Smooth muscle cell (in vitro differentiated cells): ENCODE data around the gene COL8A1. TPM values are rescaled to one million over a fixed set of nuclear protein-coding genes. Genes with fewer than 3 reads are reported as not detected.

Source experiments
- DNase-seq: peaks from one replicate; lab custom pipeline; 2025; ENCODE audit not compliant: unreplicated experiment; lab: John Stamatoyannopoulos, UW
- H2AFZ ChIP-seq: fragments of 200-600 bp; sonication (generic); 2 replicates; pipeline ENCODE4 v1.6.0; 2016; ENCODE audit warnings: antibody characterized with exemption, low read depth, mild to moderate bottlenecking
- H3F3A ChIP-seq: fragments of 200-600 bp; sonication (generic); 2 replicates; pipeline ENCODE4 v1.6.0; 2017; ENCODE audit warnings: antibody characterized with exemption, low read depth
- H3K27ac ChIP-seq: fragments of 200-600 bp; sonication (generic); 2 replicates; pipeline ENCODE4 v1.5.1; 2016; ENCODE audit warnings: low read depth, mild to moderate bottlenecking
- H3K27me3 ChIP-seq: fragments of 200-600 bp; sonication (generic); 2 replicates; pipeline ENCODE4 v1.6.1; 2016; ENCODE audit warnings: low read depth, mild to moderate bottlenecking
- H3K36me3 ChIP-seq: fragments of 200-600 bp; sonication (generic); 2 replicates; pipeline ENCODE4 v1.5.1; 2016; ENCODE audit warnings: low read depth
- H3K4me1 ChIP-seq: fragments of 200-600 bp; sonication (generic); 2 replicates; pipeline ENCODE4 v1.5.1; 2016; ENCODE audit warnings: low read depth
- H3K4me2 ChIP-seq: fragments of 200-600 bp; sonication (generic); 2 replicates; pipeline ENCODE4 v1.6.0; 2016; ENCODE audit warnings: mild to moderate bottlenecking
- H3K4me3 ChIP-seq: fragments of 200-600 bp; sonication (generic); 2 replicates; pipeline ENCODE4 v1.5.1; 2016; ENCODE audit warnings: mild to moderate bottlenecking
- H3K79me2 ChIP-seq: fragments of 200-600 bp; sonication (generic); 2 replicates; pipeline ENCODE4 v1.6.0; 2016; ENCODE audit warnings: low read depth, mild to moderate bottlenecking
- H3K9ac ChIP-seq: fragments of 200-600 bp; sonication (generic); 2 replicates; pipeline ENCODE4 v1.6.0; 2016; ENCODE audit warnings: low read depth
- H3K9me3 ChIP-seq: fragments of 200-600 bp; sonication (generic); replicated peaks from 2 replicates; pipeline ENCODE4 v1.5.1; 2016; ENCODE audit warnings: low read depth
- H4K20me1 ChIP-seq: fragments of 200-600 bp; sonication (generic); 2 replicates; pipeline ENCODE4 v1.6.0; 2016; ENCODE audit warnings: low read depth
- CTCF ChIP-seq: fragments of 200-600 bp; sonication (generic); IDR thresholded peaks from 2 replicates; pipeline ENCODE4 v1.5.1; 2017; ENCODE audit warnings: borderline replicate concordance, mild to moderate bottlenecking, antibody characterized with exemption; ENCODE audit not compliant: insufficient read depth, poor library complexity, severe bottlenecking
- WGBS: methylation state at CpG from one replicate; pipeline ENCODE4 v1.1.7; 2016; ENCODE audit warnings: low lambda C conversion rate; 5-methylcytosine and 5-hydroxymethylcytosine counted together
- polyA plus RNA-seq: library from polyadenylated mRNA; unstranded; fragments of >200 nt; fragmentation: Nextera tagmentation; extraction: Ambion mirVana; gene quantifications from 2 replicates; pipeline ENCODE4 v1.2.1, GENCODE V29; 2016
- total RNA-seq: library from RNA; depleted of rRNA; stranded (reverse); fragments of >200 nt; gene quantifications from 2 replicates; pipeline ENCODE4 v1.2.3, GENCODE V29; 2014

Gene COL8A1
- total and polyA plus RNA-seq, 2 experiments from 2014 or later, result 7.9 to 8.2 TPM

GRCh38 chr3:99795573-99795972 lies 157.2 kb downstream of the COL8A1 start:
- Histone ChIP-seq H3K79me2 (no peaks in the 10 kb centered on the region), H3K27ac (no peak overlapping the region), H2AFZ (no peak overlapping the region), H3K9me3 (no peaks in the 10 kb centered on the region), H3K27me3 (peaks cover 2% of the 10 kb centered on the region), H3K4me2 (no peak overlapping the region), H3K9ac (no peak overlapping the region), H3K4me3 (no peak overlapping the region), H3F3A (no peaks in the 10 kb centered on the region), H3K36me3 (no peaks in the 10 kb centered on the region), H4K20me1 (no peaks in the 10 kb centered on the region), H3K4me1 (no peaks in the 10 kb centered on the region)
- no peak for DNase-seq
- no peak for TF ChIP-seq CTCF
- WGBS, result 91% methylated on average over 15 of the region's 15 CpGs

GRCh38 chr3:99799422-99799821 lies 161.0 kb downstream of the COL8A1 start:
- DNase-seq, result no peak
- Histone ChIP-seq H4K20me1 (no peaks in the 10 kb centered on the region), H3K27me3 (no peaks in the 10 kb centered on the region), H3F3A (no peaks in the 10 kb centered on the region), H3K9ac (no peak overlapping the region), H2AFZ (no peak overlapping the region), H3K4me3 (no peak overlapping the region), H3K36me3 (no peaks in the 10 kb centered on the region), H3K79me2 (no peaks in the 10 kb centered on the region), H3K9me3 (no peaks in the 10 kb centered on the region), H3K27ac (no peak overlapping the region), H3K4me2 (no peak overlapping the region), H3K4me1 (no peaks in the 10 kb centered on the region)
- no peak for TF ChIP-seq CTCF
- WGBS, result 87% methylated on average over 4 of the region's 4 CpGs

GRCh38 chr3:99803297-99803696 lies 164.9 kb downstream of the COL8A1 start:
- Histone ChIP-seq H3K9ac (no peak overlapping the region), H3K36me3 (no peaks in the 10 kb centered on the region), H2AFZ (no peak overlapping the region), H4K20me1 (no peaks in the 10 kb centered on the region), H3K9me3 (no peaks in the 10 kb centered on the region), H3K4me3 (no peak overlapping the region), H3K27ac (no peak overlapping the region), H3K79me2 (no peaks in the 10 kb centered on the region), H3K27me3 (no peaks in the 10 kb centered on the region), H3F3A (no peaks in the 10 kb centered on the region), H3K4me2 (no peak overlapping the region), H3K4me1 (no peaks in the 10 kb centered on the region)
- TF ChIP-seq CTCF, result no peak
- no peak for DNase-seq
- 90% methylated on average over 1 of the region's 1 CpG for WGBS

GRCh38 chr3:99805160-99805559 lies 166.8 kb downstream of the COL8A1 start:
- H3K4me2 ChIP-seq, result no peak overlapping the region
- no peak overlapping the region for H3K4me3 ChIP-seq
- no peaks in the 10 kb centered on the region for H3K27me3 ChIP-seq
- DNase-seq, result no peak
- H3K4me1 ChIP-seq, result no peaks in the 10 kb centered on the region
- no peak overlapping the region for H3K27ac ChIP-seq
- no peaks in the 10 kb centered on the region for H3K36me3 ChIP-seq
- WGBS, result 88% methylated on average over 2 of the region's 2 CpGs
- H3F3A ChIP-seq, result no peaks in the 10 kb centered on the region
- H3K9ac ChIP-seq, result no peak overlapping the region
- H2AFZ ChIP-seq, result no peak overlapping the region
- no peaks in the 10 kb centered on the region for H3K79me2 ChIP-seq
- no peaks in the 10 kb centered on the region for H4K20me1 ChIP-seq
- no peak for TF ChIP-seq CTCF
- no peaks in the 10 kb centered on the region for H3K9me3 ChIP-seq
